Mesendoderm (in vitro differentiated cells): Measurements from ENCODE around the gene ARHGEF19.

Experiments
- DNase-seq: peaks from one replicate; pipeline ENCODE4 v3.0.0; 2013
- H2AK5ac ChIP-seq: 2 replicates; pipeline ENCODE4 v1.6.1; 2013; ENCODE audit warnings: low read length, inconsistent platforms
- H2BK120ac ChIP-seq: 2 replicates; pipeline ENCODE4 v1.6.1; 2013; ENCODE audit warnings: low read depth, mild to moderate bottlenecking, low read length, moderate library complexity, mixed read lengths
- H2BK15ac ChIP-seq: replicated peaks from 2 replicates; pipeline ENCODE4 v1.6.1; 2013; ENCODE audit warnings: low read depth, mild to moderate bottlenecking, moderate library complexity
- H2BK5ac ChIP-seq: 2 replicates; pipeline ENCODE4 v1.6.1; 2013; ENCODE audit warnings: low read length, inconsistent platforms
- H3K18ac ChIP-seq: 2 replicates; pipeline ENCODE4 v1.6.1; 2013; ENCODE audit warnings: mild to moderate bottlenecking, low read length, mixed read lengths
- H3K23ac ChIP-seq: one replicate; pipeline ENCODE4 v1.6.1; 2013; ENCODE audit warnings: low read length
- H3K27ac ChIP-seq: 2 replicates; pipeline ENCODE4 v1.5.1; 2013; ENCODE audit warnings: low read depth, mild to moderate bottlenecking, inconsistent platforms, low read length, moderate library complexity
- H3K27me3 ChIP-seq: 2 replicates; pipeline ENCODE4 v1.6.1; 2013; ENCODE audit warnings: low read length, control low read depth, mild to moderate bottlenecking, inconsistent platforms; ENCODE audit not compliant: insufficient read depth, poor library complexity
- H3K36me3 ChIP-seq: 2 replicates; pipeline ENCODE4 v1.6.1; 2013; ENCODE audit warnings: low read length, inconsistent platforms; ENCODE audit not compliant: control insufficient read depth, insufficient read depth
- H3K4ac ChIP-seq: one replicate; pipeline ENCODE4 v1.6.1; 2013; ENCODE audit warnings: low read depth, mild to moderate bottlenecking, low read length, moderate library complexity
- H3K4me1 ChIP-seq: 2 replicates; pipeline ENCODE4 v1.6.1; 2013; ENCODE audit warnings: low read depth, low read length, inconsistent platforms; ENCODE audit not compliant: control insufficient read depth
- H3K4me2 ChIP-seq: 2 replicates; pipeline ENCODE4 v1.6.1; 2013; ENCODE audit warnings: low read length
- H3K4me3 ChIP-seq: 2 replicates; pipeline ENCODE4 v1.5.1; 2013; ENCODE audit warnings: mild to moderate bottlenecking, low read length
- H3K56ac ChIP-seq: one replicate; pipeline ENCODE4 v1.6.1; 2013; ENCODE audit warnings: low read length
- H3K79me1 ChIP-seq: 2 replicates; pipeline ENCODE4 v1.6.1; 2013; ENCODE audit warnings: low read length, inconsistent platforms
- H3K79me2 ChIP-seq: 2 replicates; pipeline ENCODE4 v1.6.1; 2013; ENCODE audit warnings: mild to moderate bottlenecking, low read length; ENCODE audit not compliant: control insufficient read depth, insufficient read depth
- H3K9ac ChIP-seq: 2 replicates; pipeline ENCODE4 v1.6.1; 2013; ENCODE audit warnings: low read length, inconsistent platforms
- H4K5ac ChIP-seq: one replicate; pipeline ENCODE4 v1.6.1; 2013; ENCODE audit warnings: low read length
- H4K8ac ChIP-seq: one replicate; pipeline ENCODE4 v1.6.1; 2013; ENCODE audit warnings: low read depth, mild to moderate bottlenecking, control low read depth, low read length, moderate library complexity
- WGBS: extraction: QIAGEN DNeasy Blood & Tissue Kit; methylation state at CpG from one replicate; pipeline ENCODE4 v1.1.7; 2013; ENCODE audit warnings: low lambda C conversion rate, missing lambda C conversion rate; ENCODE audit not compliant: insufficient coverage; ENCODE audit errors: extremely low coverage; 5-methylcytosine and 5-hydroxymethylcytosine counted together

The ARHGEF19 gene

DNA sequence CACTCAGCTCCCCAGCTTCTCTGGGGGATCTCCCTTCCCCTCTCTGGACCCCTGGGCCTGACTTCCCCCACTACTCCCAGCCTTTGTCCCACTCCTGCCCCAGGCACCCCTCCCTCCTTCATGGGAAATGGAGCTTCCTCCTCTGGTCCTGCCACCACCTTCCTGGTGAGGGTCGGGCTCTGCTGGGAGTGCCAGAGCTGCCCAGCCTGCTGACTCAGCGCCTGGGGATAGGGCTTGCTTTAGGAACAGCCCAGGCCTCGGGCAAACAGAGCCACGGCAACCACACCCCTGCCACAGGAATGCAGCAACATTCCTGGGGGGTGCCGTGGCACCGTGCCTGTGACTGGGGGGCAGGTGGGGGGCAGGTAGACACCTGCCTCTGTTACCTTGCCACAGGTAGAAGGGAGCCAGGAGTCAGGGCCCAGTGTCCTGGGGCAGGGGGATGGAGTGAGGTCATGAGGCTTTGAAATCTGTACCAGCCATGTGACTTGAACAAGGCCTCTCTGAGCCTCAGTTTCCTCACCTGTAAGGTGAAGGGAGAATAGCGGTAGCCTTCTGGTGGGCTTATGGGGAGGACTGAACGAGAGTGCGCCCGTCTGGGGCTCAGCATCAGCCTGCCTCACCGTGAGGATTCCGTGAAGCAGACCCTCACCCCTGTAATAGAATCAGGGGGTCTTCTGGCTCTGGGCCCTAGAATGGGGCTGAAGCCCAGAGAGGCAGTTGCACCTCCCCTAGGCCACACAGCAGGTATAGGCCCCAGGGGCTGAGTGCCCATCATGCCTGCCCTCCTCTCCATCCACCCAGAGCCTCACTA is 38.8 kb downstream of the ARHGEF19 start:
- peak overlapping the region; percentile 79 for H3K56ac ChIP-seq
- no peak overlapping the region for H4K8ac ChIP-seq
- WGBS: no CpG with 5 or more reads among the region's 12 CpGs
- peak overlapping the region; percentile 2 for H3K18ac ChIP-seq
- H3K23ac ChIP-seq: no peak overlapping the region
- H2AK5ac ChIP-seq: no peak overlapping the region
- peak overlapping the region; percentile 19 for H2BK15ac ChIP-seq
- H3K4me3 ChIP-seq: no peak overlapping the region
- no peak overlapping the region for H3K27ac ChIP-seq
- peak overlapping the region; percentile 22 for H2BK5ac ChIP-seq
- H3K36me3 ChIP-seq: no peaks in the 10 kb centered on the region
- no peaks in the 10 kb centered on the region for H3K27me3 ChIP-seq
- H4K5ac ChIP-seq: no peak overlapping the region
- H3K4ac ChIP-seq: peak overlapping the region; percentile 92
- peak overlapping the region; percentile 12 for H3K9ac ChIP-seq
- peaks cover 5% of the 10 kb centered on the region for H3K4me1 ChIP-seq
- H3K4me2 ChIP-seq: no peak overlapping the region
- H3K79me2 ChIP-seq: no peaks in the 10 kb centered on the region
- DNase-seq: peak; percentile 83
- H2BK120ac ChIP-seq: peak overlapping the region; percentile 62
- H3K79me1 ChIP-seq: no peaks in the 10 kb centered on the region

DNA sequence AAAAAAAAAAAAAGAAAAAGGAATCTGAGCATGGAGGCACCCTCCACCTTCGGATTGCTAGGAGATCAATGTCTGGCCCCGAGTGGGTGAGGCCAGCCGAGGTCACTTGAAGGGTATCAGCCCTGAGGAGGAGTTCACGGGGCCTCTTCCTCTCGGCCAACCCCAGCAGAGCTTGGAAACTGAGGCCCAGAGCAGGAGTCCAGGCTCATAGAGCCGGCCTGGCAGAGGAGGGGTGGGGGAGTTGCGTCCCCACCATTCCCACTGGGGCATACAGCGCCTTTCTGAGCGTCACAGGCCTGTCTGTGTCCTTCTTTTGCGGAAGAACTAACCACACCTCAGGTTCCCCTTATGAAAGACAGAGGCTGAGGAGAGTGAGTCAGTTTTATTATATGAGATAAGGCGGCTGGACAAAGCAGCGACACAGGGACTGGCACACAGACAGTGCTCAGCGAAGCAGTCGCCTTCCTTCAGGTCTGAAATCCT is 39.4 kb downstream of the ARHGEF19 start:
- peak overlapping the region; percentile 92 for H3K4ac ChIP-seq
- H3K36me3 ChIP-seq: no peaks in the 10 kb centered on the region
- H2AK5ac ChIP-seq: no peak overlapping the region
- no peak overlapping the region for H3K23ac ChIP-seq
- no peaks in the 10 kb centered on the region for H3K27me3 ChIP-seq
- no peak overlapping the region for H3K27ac ChIP-seq
- H3K56ac ChIP-seq: peak overlapping the region; percentile 79
- no peak overlapping the region for H4K5ac ChIP-seq
- H3K18ac ChIP-seq: peak overlapping the region; percentile 2
- H3K9ac ChIP-seq: peak overlapping the region; percentile 12
- no peak overlapping the region for H4K8ac ChIP-seq
- H2BK5ac ChIP-seq: peak overlapping the region; percentile 0
- peak overlapping the region; percentile 62 for H2BK120ac ChIP-seq
- H3K4me2 ChIP-seq: no peak overlapping the region
- DNase-seq: no peak
- H2BK15ac ChIP-seq: peak overlapping the region; percentile 19
- H3K79me1 ChIP-seq: no peaks in the 10 kb centered on the region
- H3K79me2 ChIP-seq: no peaks in the 10 kb centered on the region
- no peak overlapping the region for H3K4me3 ChIP-seq
- WGBS: no CpG with 5 or more reads among the region's 14 CpGs
- peaks cover 6% of the 10 kb centered on the region for H3K4me1 ChIP-seq

- Histone ChIP-seq H3K9ac (no peak overlapping the region), H2BK120ac (no peak overlapping the region), H2BK5ac (no peak overlapping the region), H3K27me3 (no peaks in the 10 kb centered on the region), H3K36me3 (no peaks in the 10 kb centered on the region), H3K79me2 (no peaks in the 10 kb centered on the region), H4K5ac (no peak overlapping the region), H3K4me2 (no peak overlapping the region), H3K4ac (peak overlapping the region; percentile 8), H2AK5ac (peak overlapping the region; percentile 66), H3K4me3 (no peak overlapping the region), H3K56ac (peak overlapping the region; percentile 59), H3K79me1 (no peaks in the 10 kb centered on the region), H3K4me1 (peaks cover 6% of the 10 kb centered on the region), H2BK15ac (no peak overlapping the region), H3K27ac (no peak overlapping the region), H3K18ac (peak overlapping the region; percentile 34), H4K8ac (no peak overlapping the region), H3K23ac (no peak overlapping the region)
- no peak for DNase-seq
- no CpG with 5 or more reads among the region's 15 CpGs for WGBS
Observed at GRCh38 chr1:16172218-16172830, 40.1 kb downstream of the ARHGEF19 start.

DNA sequence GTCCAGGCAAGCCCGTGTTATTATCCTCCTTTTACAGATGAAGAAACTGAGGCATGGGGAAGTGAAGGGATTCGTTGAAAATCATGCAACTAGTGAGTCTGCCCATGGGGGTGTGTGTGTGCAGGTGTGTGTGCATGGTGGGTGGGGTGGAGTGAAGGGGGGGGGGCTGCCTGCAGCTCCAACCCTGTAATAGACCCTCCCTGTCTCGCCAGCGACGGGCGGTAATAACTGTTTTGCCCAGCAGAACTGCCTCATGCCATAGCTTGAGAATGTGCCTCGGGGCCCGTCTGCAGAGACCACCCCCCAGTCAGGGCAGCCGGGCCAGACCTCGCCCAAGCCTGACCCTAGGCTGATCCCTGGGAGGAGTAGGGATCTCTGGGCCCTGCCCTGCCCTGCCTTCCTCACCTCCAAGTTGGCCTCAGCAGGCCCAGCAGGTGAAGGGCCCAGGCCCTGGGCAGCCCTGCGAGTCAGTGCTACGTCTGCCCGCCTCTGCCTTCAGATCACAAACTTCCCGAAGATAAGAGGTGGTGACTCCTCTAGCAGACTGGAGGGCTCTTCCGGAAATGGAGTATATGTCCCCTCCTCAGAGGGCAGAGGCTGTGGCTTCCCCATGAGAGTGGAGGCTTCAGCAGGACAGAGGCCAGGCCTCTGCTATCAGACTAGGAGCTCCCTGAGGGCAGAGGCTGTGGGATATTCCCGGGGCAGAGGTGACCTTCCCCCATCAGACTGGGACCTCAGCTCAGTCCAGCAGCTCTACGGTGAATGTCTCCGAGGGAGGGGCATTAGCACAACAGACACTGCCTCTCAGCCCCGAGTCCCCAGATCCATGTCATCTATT is 40.9 kb downstream of the ARHGEF19 start:
- WGBS: no CpG with 5 or more reads among the region's 19 CpGs
- peak overlapping the region; percentile 62 for H2AK5ac ChIP-seq
- peak overlapping the region; percentile 35 for H3K9ac ChIP-seq
- H3K4me1 ChIP-seq: peaks cover 6% of the 10 kb centered on the region
- H3K27me3 ChIP-seq: no peaks in the 10 kb centered on the region
- H3K4ac ChIP-seq: peak overlapping the region; percentile 18
- no peak for DNase-seq
- H3K27ac ChIP-seq: no peak overlapping the region
- no peak overlapping the region for H3K23ac ChIP-seq
- no peak overlapping the region for H3K4me3 ChIP-seq
- no peak overlapping the region for H2BK120ac ChIP-seq
- no peaks in the 10 kb centered on the region for H3K36me3 ChIP-seq
- H4K5ac ChIP-seq: no peak overlapping the region
- peak overlapping the region; percentile 43 for H2BK5ac ChIP-seq
- H3K79me2 ChIP-seq: no peaks in the 10 kb centered on the region
- no peaks in the 10 kb centered on the region for H3K79me1 ChIP-seq
- no peak overlapping the region for H2BK15ac ChIP-seq
- H3K56ac ChIP-seq: peak overlapping the region; percentile 57
- H3K4me2 ChIP-seq: no peak overlapping the region
- H4K8ac ChIP-seq: no peak overlapping the region
- peak overlapping the region; percentile 34 for H3K18ac ChIP-seq

DNA sequence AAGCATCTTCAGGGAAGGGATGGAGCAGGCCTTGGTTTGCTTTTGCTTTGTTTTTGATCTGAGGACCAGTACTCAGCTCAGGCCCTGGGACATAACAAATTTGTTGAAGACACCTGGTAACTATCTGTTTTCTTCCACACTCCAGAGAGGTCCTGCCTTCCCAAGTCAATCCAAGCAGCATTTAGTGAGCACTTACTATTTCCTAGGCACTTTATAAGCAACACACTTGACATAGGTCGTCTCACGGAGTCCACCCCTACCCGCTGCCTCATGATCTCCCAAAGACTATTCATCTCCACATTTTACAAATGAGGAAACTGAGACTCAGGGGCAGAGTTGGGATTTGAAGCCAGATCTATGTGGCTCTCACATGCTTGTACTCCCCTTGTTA is 42.2 kb downstream of the ARHGEF19 start:
- H2BK15ac ChIP-seq: no peak overlapping the region
- peak overlapping the region; percentile 87 for H2AK5ac ChIP-seq
- no peaks in the 10 kb centered on the region for H3K27me3 ChIP-seq
- no peak overlapping the region for H4K8ac ChIP-seq
- peaks cover 11% of the 10 kb centered on the region for H3K4me1 ChIP-seq
- H3K79me1 ChIP-seq: peaks cover 2% of the 10 kb centered on the region
- H4K5ac ChIP-seq: no peak overlapping the region
- H2BK120ac ChIP-seq: no peak overlapping the region
- no peak overlapping the region for H3K9ac ChIP-seq
- DNase-seq: no peak
- H3K4me2 ChIP-seq: no peak overlapping the region
- peak overlapping the region; percentile 27 for H3K56ac ChIP-seq
- no peaks in the 10 kb centered on the region for H3K79me2 ChIP-seq
- peak overlapping the region; percentile 34 for H2BK5ac ChIP-seq
- H3K36me3 ChIP-seq: no peaks in the 10 kb centered on the region
- H3K18ac ChIP-seq: no peak overlapping the region
- H3K4ac ChIP-seq: no peak overlapping the region
- no peak overlapping the region for H3K4me3 ChIP-seq
- no CpG with 5 or more reads among the region's 3 CpGs for WGBS
- peak overlapping the region; percentile 6 for H3K23ac ChIP-seq
- no peak overlapping the region for H3K27ac ChIP-seq
